D721Med (cell line): ENCODE results near the gene NLRC5.
"Not testable (repeated sequence)": the region's sequence is repeated elsewhere in the genome, so short reads cannot be mapped to it uniquely, and the experiment has no call there.

Experiments used
- DNase-seq: peaks from one replicate; pipeline ENCODE4 v3.0.0; 2011; ENCODE audit warnings: low spot score; ENCODE audit not compliant: insufficient read length
- FAIRE-seq: peaks from 2 replicates; lab custom pipeline; 2011; peaks lifted over from hg19 to GRCh38; lab: Jason Lieb, UNC
- CTCF ChIP-seq: IDR thresholded peaks from 2 replicates; pipeline ENCODE4 v1.5.1; 2012; ENCODE audit warnings: mild to moderate bottlenecking, control low read depth; ENCODE audit not compliant: insufficient read depth; ENCODE audit errors: missing control alignments

NLRC5 gene

GRCh38 chr16:57096793-57097192 is 107.4 kb downstream of the NLRC5 start:
- FAIRE-seq (no peak), DNase-seq (no peak)
- no peak for TF ChIP-seq CTCF

- FAIRE-seq (no peak), DNase-seq (no peak)
- no peak for TF ChIP-seq CTCF
Measured at GRCh38 chr16:57098188-57098841, 109.0 kb downstream of the NLRC5 start.

- not testable (repeated sequence) for DNase-seq, FAIRE-seq
Measured at GRCh38 chr16:57099965-57100364, 110.6 kb downstream of the NLRC5 start.

DNA sequence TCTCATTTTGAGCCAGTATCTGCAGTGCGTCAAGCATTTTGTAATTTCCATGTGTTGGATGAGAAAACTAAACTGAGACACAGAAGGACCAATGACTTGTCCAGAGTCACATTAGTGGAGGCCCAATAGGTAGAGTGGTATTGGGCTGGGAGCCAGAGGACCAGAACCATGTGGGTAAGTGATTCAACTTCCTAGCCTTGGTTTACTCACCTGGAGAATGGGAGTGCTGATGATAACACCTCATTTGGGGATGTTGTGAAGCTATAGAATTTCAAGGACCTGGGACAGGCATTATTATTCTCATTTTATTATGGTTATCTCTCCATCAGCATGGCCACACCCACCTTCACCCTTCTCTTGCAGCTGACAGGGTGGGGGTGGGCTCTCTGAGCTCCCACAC is 111.1 kb downstream of the NLRC5 start:
- DNase-seq (no peak), FAIRE-seq (no peak)
- TF ChIP-seq CTCF, result no peak

DNA sequence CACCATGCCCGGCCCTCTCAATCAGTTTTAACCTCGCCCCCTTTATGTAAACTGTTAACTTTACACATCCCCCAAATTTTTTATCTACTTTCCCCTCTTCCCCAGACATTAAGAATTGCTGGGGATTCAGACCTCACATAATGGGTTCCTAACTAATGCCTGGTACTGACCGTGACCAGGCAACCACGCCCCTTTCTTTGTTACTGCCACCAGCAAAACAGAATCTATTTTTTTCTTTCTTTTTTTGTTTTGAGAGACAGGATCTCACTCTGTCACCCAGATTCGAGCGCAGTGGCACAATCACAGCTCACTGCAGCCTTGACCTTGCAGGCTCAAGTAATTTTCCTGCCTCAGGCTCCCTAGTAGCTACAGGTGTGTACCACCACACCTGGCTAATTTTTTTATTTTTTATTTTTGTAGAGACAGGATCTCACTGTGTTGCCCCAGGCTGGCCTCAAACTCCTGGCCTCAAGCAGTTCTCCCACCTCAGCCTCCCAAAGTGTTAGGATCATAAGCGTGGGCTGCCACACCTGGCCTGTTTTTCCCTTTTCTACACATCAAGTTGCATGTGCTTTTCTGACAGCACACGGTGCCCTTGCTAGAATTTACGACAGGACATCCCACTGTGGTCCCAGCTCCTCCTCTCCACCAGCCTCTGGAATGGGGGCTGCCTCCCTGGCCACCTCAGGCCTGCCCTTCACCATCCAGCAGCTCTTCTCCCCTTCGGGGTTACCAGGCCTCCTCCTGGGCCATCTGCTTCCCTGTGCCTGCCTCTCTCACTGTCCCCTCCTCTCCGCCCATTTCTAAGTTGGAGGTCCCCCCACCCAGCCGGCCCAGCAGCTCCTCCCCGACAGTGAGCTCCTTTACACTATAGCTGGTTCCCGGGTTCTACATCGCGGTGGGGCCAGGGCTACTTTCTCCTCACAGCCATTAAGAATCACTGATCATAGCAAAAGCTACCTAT is 113.8 kb downstream of the NLRC5 start:
- DNase-seq (no peak), FAIRE-seq (no peak)
- no peak for TF ChIP-seq CTCF

GRCh38 chr16:57104706-57105105 is 115.3 kb downstream of the NLRC5 start:
- no peak for TF ChIP-seq CTCF
- DNase-seq (no peak), FAIRE-seq (no peak)

DNA sequence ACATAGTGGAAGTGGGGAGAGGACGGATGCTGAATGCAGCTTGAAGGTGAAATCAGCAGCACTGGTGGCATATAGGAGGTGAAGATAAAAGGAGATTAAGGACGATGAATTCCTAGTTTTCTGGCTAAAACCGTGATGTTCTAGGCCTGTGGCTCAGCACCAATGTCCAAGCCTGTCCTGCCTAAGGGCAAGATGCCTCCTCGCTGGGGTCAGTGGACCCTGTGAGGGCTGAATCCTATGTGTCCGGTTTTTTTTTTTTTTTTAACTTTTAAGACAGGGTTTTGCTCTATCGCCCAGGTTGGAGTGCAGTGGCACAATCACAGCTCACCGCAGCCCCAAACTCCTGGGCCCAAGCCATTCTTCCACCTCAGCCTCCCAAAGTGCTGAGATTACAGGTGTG is 115.8 kb downstream of the NLRC5 start:
- DNase-seq (no peak), FAIRE-seq (no peak)
- no peak for TF ChIP-seq CTCF
